Activated T-cell treated with anti-CD3 and anti-CD28 coated beads, Interleukin-2, amount 50 U/mL, for 72 hours (primary cell): ENCODE data around the gene BHLHA15. TPM values are rescaled to one million over a fixed set of nuclear protein-coding genes. Genes with fewer than 3 reads are reported as not detected.

ENCODE experiments used
- ATAC-seq, 2 donors: fragments of 150-1000 bp; cut with Tn5 transposase; replicated peaks in 1 of 2; 2 replicates each; pipeline ENCODE4 v1.10.0; 2021; ENCODE audit warnings: moderate library complexity in 2 of 2, mild to moderate bottlenecking in 1 of 2
- DNase-seq, 2 donors: peaks; one replicate each; pipeline ENCODE4 v3.0.0; 2021 to 2022; ENCODE audit warnings: mixed read lengths in 1 of 2
- H3K27ac Mint-ChIP-seq: one replicate; pipeline ENCODE4 v1.8.0; 2022; ENCODE audit warnings: mild to moderate bottlenecking, moderate library complexity, mixed read lengths
- H3K27me3 Mint-ChIP-seq: one replicate; pipeline ENCODE4 v1.8.0; 2022; ENCODE audit warnings: low read depth, mixed read lengths
- H3K36me3 Mint-ChIP-seq, 2 donors: one replicate each; pipeline ENCODE4 v1.8.0; 2022; ENCODE audit warnings: mixed read lengths in 2 of 2, mild to moderate bottlenecking in 1 of 2; ENCODE audit not compliant: insufficient read depth in 2 of 2
- H3K4me1 Mint-ChIP-seq: one replicate; pipeline ENCODE4 v1.8.0; 2022; ENCODE audit warnings: low read depth, mixed read lengths
- H3K4me3 Mint-ChIP-seq, 2 donors: one replicate each; pipeline ENCODE4 v1.8.0; 2022; ENCODE audit warnings: mild to moderate bottlenecking in 2 of 2, mixed read lengths in 2 of 2, moderate library complexity in 2 of 2
- H3K9me3 Mint-ChIP-seq, 2 donors: one replicate each; pipeline ENCODE4 v1.8.0; 2022; ENCODE audit warnings: mixed read lengths in 2 of 2
- total RNA-seq, 2 donors: library from RNA; stranded (reverse); gene quantifications; one replicate each; pipeline ENCODE4 v1.2.3, GENCODE V29; 2022

The BHLHA15 gene
- total RNA-seq, 2 donors from 2014 or later: 0.65 to 3.3 TPM

GRCh38 chr7:98241674-98242241 lies 30.5 kb downstream of the BHLHA15 start:
- Mint-ChIP-seq H3K9me3 (no peaks in the 10 kb centered on the region), H3K27ac (no peak overlapping the region), H3K36me3 (peaks cover 0 to 2% of the 10 kb centered on the region in 2 donors), H3K27me3 (no peaks in the 10 kb centered on the region), H3K4me1 (no peaks in the 10 kb centered on the region), H3K4me3 (no peak overlapping the region)
- ATAC-seq (no peak), DNase-seq (no peak)

GRCh38 chr7:98242342-98242741 lies 31.1 kb downstream of the BHLHA15 start:
- no peak overlapping the region for H3K4me3 Mint-ChIP-seq
- H3K27me3 Mint-ChIP-seq: no peaks in the 10 kb centered on the region
- no peak overlapping the region for H3K27ac Mint-ChIP-seq
- H3K4me1 Mint-ChIP-seq: no peaks in the 10 kb centered on the region
- ATAC-seq (no peak), DNase-seq (no peak)
- H3K9me3 Mint-ChIP-seq: no peaks in the 10 kb centered on the region
- peaks cover 0 to 2% of the 10 kb centered on the region in 2 donors for H3K36me3 Mint-ChIP-seq

GRCh38 chr7:98242934-98243333 lies 31.7 kb downstream of the BHLHA15 start:
- no peaks in the 10 kb centered on the region for H3K27me3 Mint-ChIP-seq
- peaks cover 2% of the 10 kb centered on the region for H3K4me1 Mint-ChIP-seq
- H3K9me3 Mint-ChIP-seq: no peaks in the 10 kb centered on the region
- H3K27ac Mint-ChIP-seq: no peak overlapping the region
- no peak for DNase-seq
- H3K36me3 Mint-ChIP-seq: peaks cover 0 to 4% of the 10 kb centered on the region in 2 donors
- no peak overlapping the region for H3K4me3 Mint-ChIP-seq
- no peak for ATAC-seq

DNA sequence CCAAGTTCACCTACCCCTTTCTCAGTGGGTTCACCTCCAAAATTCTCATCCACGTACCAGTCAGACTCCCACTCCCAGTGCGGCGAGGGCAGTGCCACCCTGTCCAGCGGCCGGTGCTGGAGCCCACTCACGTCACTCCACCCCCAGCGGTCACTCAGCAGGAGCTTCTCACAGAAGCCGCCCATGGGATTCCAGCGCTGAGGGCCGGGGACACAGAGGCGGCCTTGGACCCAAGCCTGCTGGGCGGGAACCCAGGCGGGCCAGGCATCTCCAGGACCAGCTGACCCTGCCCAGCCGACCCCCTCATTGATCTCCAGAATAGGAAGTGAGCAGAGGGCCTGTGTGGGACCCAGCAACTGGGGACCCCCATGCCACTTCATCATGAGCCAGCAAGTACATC lies 33.6 kb downstream of the BHLHA15 start:
- peaks cover under 1 to 4% of the 10 kb centered on the region in 2 donors for H3K36me3 Mint-ChIP-seq
- H3K4me1 Mint-ChIP-seq: peaks cover 18% of the 10 kb centered on the region
- no peak overlapping the region for H3K4me3 Mint-ChIP-seq
- no peak for DNase-seq
- ATAC-seq: no peak
- no peaks in the 10 kb centered on the region for H3K27me3 Mint-ChIP-seq
- no peaks in the 10 kb centered on the region for H3K9me3 Mint-ChIP-seq
- H3K27ac Mint-ChIP-seq: no peak overlapping the region

GRCh38 chr7:98248156-98248555 lies 36.9 kb downstream of the BHLHA15 start:
- Mint-ChIP-seq H3K36me3 (peaks cover 4% of the 10 kb centered on the region in 2 donors), H3K4me1 (peaks cover 36% of the 10 kb centered on the region), H3K27ac (peak overlapping the region; percentile 89), H3K4me3 (peak overlapping the region in 1 of 2 donors; percentile 29), H3K9me3 (no peaks in the 10 kb centered on the region), H3K27me3 (no peaks in the 10 kb centered on the region)
- ATAC-seq: no peak
- DNase-seq: no peak

DNA sequence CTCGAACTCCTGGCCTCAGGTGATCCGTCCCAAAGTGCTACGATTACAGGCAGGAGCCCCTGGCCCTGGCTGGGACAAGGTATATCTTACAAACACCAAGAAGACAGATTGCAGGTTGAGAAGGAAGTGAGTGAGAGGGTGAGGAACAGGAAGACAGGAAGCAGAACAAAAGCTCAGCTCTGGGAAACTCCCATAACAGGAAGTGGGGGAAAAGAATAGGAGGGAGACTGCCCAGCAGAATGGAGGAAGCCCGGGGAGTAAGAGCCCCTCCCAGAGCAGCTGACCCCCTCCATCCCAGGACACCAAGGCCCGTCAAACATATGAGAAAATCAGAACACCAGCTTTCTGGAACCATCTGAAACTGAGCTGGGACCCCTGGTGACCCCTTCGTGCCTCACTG lies 37.9 kb downstream of the BHLHA15 start:
- H3K36me3 Mint-ChIP-seq: peaks cover 4% of the 10 kb centered on the region in 2 donors
- DNase-seq (peak in 1 of 2 donors; percentile 9), ATAC-seq (no peak)
- H3K4me3 Mint-ChIP-seq: peak overlapping the region; percentile 7 to 17
- H3K9me3 Mint-ChIP-seq: no peaks in the 10 kb centered on the region
- peak overlapping the region; percentile 82 for H3K27ac Mint-ChIP-seq
- peaks cover 41% of the 10 kb centered on the region for H3K4me1 Mint-ChIP-seq
- no peaks in the 10 kb centered on the region for H3K27me3 Mint-ChIP-seq

GRCh38 chr7:98250789-98251188 lies 39.5 kb downstream of the BHLHA15 start:
- peak overlapping the region; percentile 93 to 99 for H3K4me3 Mint-ChIP-seq
- peak overlapping the region; percentile 82 for H3K27ac Mint-ChIP-seq
- H3K27me3 Mint-ChIP-seq: no peaks in the 10 kb centered on the region
- DNase-seq (peak; percentile 57 to 58), ATAC-seq (peak; percentile 38 to 42)
- H3K9me3 Mint-ChIP-seq: no peaks in the 10 kb centered on the region
- H3K36me3 Mint-ChIP-seq: peaks cover 4 to 6% of the 10 kb centered on the region in 2 donors
- peaks cover 49% of the 10 kb centered on the region for H3K4me1 Mint-ChIP-seq

- DNase-seq: peak; percentile 11 to 25
- peak; percentile 20 for ATAC-seq
- no peaks in the 10 kb centered on the region for H3K9me3 Mint-ChIP-seq
- peak overlapping the region; percentile 82 for H3K27ac Mint-ChIP-seq
- peaks cover 53% of the 10 kb centered on the region for H3K4me1 Mint-ChIP-seq
- no peaks in the 10 kb centered on the region for H3K27me3 Mint-ChIP-seq
- peaks cover 4 to 6% of the 10 kb centered on the region in 2 donors for H3K36me3 Mint-ChIP-seq
- peak overlapping the region; percentile 93 to 99 for H3K4me3 Mint-ChIP-seq
Measured at GRCh38 chr7:98251231-98251600, 40.0 kb downstream of the BHLHA15 start.

- H3K27ac Mint-ChIP-seq: peak within 1 kb of the TSS; percentile 91
- H3K4me3 Mint-ChIP-seq: peak within 1 kb of the TSS; percentile 93 to 99
- H3K27me3 Mint-ChIP-seq: no peaks in the 10 kb centered on the region
- peaks cover 6 to 7% of the 10 kb centered on the region in 2 donors for H3K36me3 Mint-ChIP-seq
- peak; percentile 94 to 96 for DNase-seq
- H3K4me1 Mint-ChIP-seq: peaks cover 56% of the 10 kb centered on the region
- ATAC-seq: peak; percentile 96 to 97
- no peaks in the 10 kb centered on the region for H3K9me3 Mint-ChIP-seq
Measured at GRCh38 chr7:98251601-98252424, 40.6 kb downstream of the BHLHA15 start, which contains the start of gene TECPR1. Gene TECPR1 (minus strand): TSS chr7:98252232. CDS start chr7:98246146, 6,086 bp downstream.

DNA sequence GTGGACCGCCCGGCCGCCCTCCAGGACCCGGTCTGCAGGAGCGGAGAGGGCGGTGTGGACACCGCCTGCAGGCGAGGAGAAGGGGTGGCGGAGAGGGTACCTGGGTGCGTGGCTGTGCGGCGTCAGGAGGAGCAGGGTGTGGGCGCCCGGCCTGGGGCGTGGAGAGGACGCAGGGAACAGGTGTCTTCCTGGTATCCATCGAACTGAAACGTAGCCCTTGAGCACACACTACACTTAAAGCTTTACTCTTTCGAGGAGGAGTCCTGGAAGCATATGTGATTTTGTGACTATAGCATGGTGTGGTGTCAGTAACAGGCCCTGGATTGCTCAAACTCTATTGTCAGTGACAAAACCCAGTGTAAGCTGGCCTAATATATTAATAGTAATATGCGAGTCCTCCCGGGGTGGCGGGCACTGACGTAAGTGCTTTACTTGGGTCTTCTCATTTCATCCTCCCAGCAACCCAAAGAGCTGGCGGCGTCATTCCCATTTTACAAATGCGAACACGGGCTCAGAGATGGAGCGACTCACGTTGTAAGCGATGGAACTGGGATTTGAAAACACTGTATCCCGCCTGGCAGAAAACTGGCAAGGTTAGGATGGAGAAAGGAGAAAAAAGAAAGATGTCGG lies 41.3 kb downstream of the BHLHA15 start:
- Mint-ChIP-seq H3K9me3 (no peaks in the 10 kb centered on the region), H3K27ac (peak overlapping the region; percentile 91), H3K36me3 (peaks cover 6 to 8% of the 10 kb centered on the region in 2 donors), H3K27me3 (no peaks in the 10 kb centered on the region), H3K4me3 (peak overlapping the region; percentile 93 to 99), H3K4me1 (peaks cover 56% of the 10 kb centered on the region)
- ATAC-seq (peak in 1 of 2 donors; percentile 39), DNase-seq (no peak)

GRCh38 chr7:98254516-98254915 lies 43.3 kb downstream of the BHLHA15 start:
- peak overlapping the region in 1 of 2 donors; percentile 44 for H3K4me3 Mint-ChIP-seq
- ATAC-seq (no peak), DNase-seq (no peak)
- peak overlapping the region; percentile 52 for H3K27ac Mint-ChIP-seq
- peaks cover 42% of the 10 kb centered on the region for H3K4me1 Mint-ChIP-seq
- no peaks in the 10 kb centered on the region for H3K9me3 Mint-ChIP-seq
- H3K27me3 Mint-ChIP-seq: no peaks in the 10 kb centered on the region
- H3K36me3 Mint-ChIP-seq: peaks cover 4 to 6% of the 10 kb centered on the region in 2 donors

DNA sequence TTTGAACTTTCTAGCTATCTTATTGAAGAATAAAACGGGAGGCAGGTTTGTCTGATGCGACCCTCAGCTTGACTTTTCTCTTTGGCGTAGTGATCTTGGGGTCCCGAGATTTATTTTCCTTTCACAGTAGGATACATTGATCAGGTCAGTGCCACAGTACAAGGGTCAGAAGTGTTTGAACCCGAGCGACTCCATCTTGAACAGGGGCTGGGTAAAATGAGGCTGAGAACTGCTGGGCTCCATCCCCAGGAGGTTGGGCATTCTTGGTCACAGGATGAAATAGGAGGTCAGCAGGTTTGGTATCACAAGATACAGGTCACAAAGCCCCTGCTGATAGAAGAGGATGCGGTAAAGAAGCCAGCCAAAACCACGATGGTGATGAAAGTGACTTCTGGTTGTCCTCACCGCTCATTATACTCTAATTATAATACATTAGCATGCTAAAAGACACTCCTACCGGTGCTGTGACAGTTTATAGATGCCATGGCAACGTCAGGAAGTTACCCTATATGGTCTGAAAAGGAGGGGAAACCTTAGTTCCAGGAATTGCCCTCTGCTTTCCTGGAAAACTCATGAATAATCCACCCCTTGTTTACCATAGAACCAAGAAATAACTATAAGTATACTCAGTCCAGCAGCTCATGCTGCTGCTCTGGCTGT lies 43.8 kb downstream of the BHLHA15 start:
- Mint-ChIP-seq H3K9me3 (no peaks in the 10 kb centered on the region), H3K27ac (peak overlapping the region; percentile 52), H3K27me3 (no peaks in the 10 kb centered on the region), H3K4me3 (peak overlapping the region in 1 of 2 donors; percentile 44), H3K4me1 (peaks cover 36% of the 10 kb centered on the region), H3K36me3 (peaks cover 3 to 4% of the 10 kb centered on the region in 2 donors)
- DNase-seq: peak; percentile 25 to 53
- peak in 1 of 2 donors; percentile 14 for ATAC-seq
